Common myeloid progenitor, CD34-positive (primary cell): ENCODE measurements around the gene TNRC6C.

ENCODE experiments used
- CTCF ChIA-PET: fragments of 350-600 bp; sonication (Branson Sonifier 250); formaldehyde crosslinking; loops from one replicate; lab custom pipeline; 2021; ENCODE audit warnings: antibody characterized with exemption; lab: Charles Lee
- POLR2A ChIA-PET: fragments of 350-600 bp; sonication (Branson Sonifier 250); formaldehyde crosslinking; loops from one replicate; lab custom pipeline; 2021; ENCODE audit warnings: antibody characterized with exemption; lab: Charles Lee
- DNase-seq, 3 donors: peaks; one replicate each; pipeline versions ENCODE4 v3.0.0 to v3.0.0-alpha.2; 2013
- H3K27ac ChIP-seq, 2 experiments: 1 replicate in 1 of 2; 2 replicates in 1 of 2; pipeline ENCODE4 v1.7.0; 2013; ENCODE audit warnings: inconsistent platforms in 2 of 2, low read length in 2 of 2, mild to moderate bottlenecking in 2 of 2, low read depth in 1 of 2, moderate library complexity in 1 of 2; ENCODE audit not compliant: severe bottlenecking in 2 of 2, insufficient read depth in 1 of 2, poor library complexity in 1 of 2
- H3K27me3 ChIP-seq, 5 experiments: replicated peaks in 2 of 5; 1 replicate in 3 of 5; 2 replicates in 2 of 5; pipeline versions ENCODE4 v1.6.1 to v1.7.0; 2013; ENCODE audit warnings: low read length in 4 of 5, mild to moderate bottlenecking in 2 of 5, moderate library complexity in 2 of 5, inconsistent platforms in 1 of 5; ENCODE audit not compliant: insufficient read depth in 5 of 5, control insufficient read depth in 4 of 5
- H3K36me3 ChIP-seq, 4 experiments: 1 replicate in 2 of 4; 2 replicates in 2 of 4; pipeline versions ENCODE4 v1.6.1 to v1.7.0; 2013; ENCODE audit warnings: low read length in 3 of 4, control low read depth in 1 of 4, mild to moderate bottlenecking in 1 of 4; ENCODE audit not compliant: control insufficient read depth in 4 of 4, insufficient read depth in 4 of 4
- H3K4me1 ChIP-seq, 4 experiments: 1 replicate in 3 of 4; 2 replicates in 1 of 4; pipeline versions ENCODE4 v1.6.1 to v1.7.1; 2013; ENCODE audit warnings: low read length in 3 of 4, mild to moderate bottlenecking in 3 of 4, control low read depth in 1 of 4, inconsistent platforms in 1 of 4, moderate library complexity in 1 of 4; ENCODE audit not compliant: control insufficient read depth in 4 of 4, insufficient read depth in 4 of 4; ENCODE audit errors: control extremely low read depth in 1 of 4
- H3K4me3 ChIP-seq, 7 experiments: 1 replicate in 4 of 7; 2 replicates in 3 of 7; pipeline versions ENCODE4 v1.5.1 to v1.7.0; 2013; ENCODE audit warnings: mild to moderate bottlenecking in 7 of 7, low read length in 6 of 7, moderate library complexity in 6 of 7, inconsistent platforms in 2 of 7, low read depth in 2 of 7, control low read depth in 1 of 7; ENCODE audit not compliant: insufficient read depth in 4 of 7, control insufficient read depth in 1 of 7; ENCODE audit errors: extremely low read depth in 1 of 7
- H3K9me3 ChIP-seq, 5 experiments: 1 replicate in 4 of 5; 2 replicates in 1 of 5; pipeline versions ENCODE4 v1.6.1 to v1.7.1; 2013; ENCODE audit warnings: low read length in 4 of 5, mild to moderate bottlenecking in 2 of 5, inconsistent platforms in 1 of 5, low read depth in 1 of 5, moderate library complexity in 1 of 5; ENCODE audit not compliant: control insufficient read depth in 4 of 5, insufficient read depth in 2 of 5; ENCODE audit errors: control extremely low read depth in 1 of 5
- WGBS: methylation state at CpG from one replicate; pipeline ENCODE4 v1.1.5; 2013; ENCODE audit not compliant: insufficient coverage; 5-methylcytosine and 5-hydroxymethylcytosine counted together

The TNRC6C gene

GRCh38 chr17:77926981-77927380 lies 31.5 kb upstream of the TNRC6C start:
- H3K27me3 ChIP-seq = peaks cover 0 to 18% (median 11%) of the 10 kb centered on the region in 5 experiments
- no peak for DNase-seq
- 95% methylated on average over 2 of the region's 2 CpGs for WGBS
- no peak overlapping the region for H3K4me3 ChIP-seq
- ChIA-PET POLR2A (no interaction called here), CTCF (interaction anchor here (1.6 kb wide), 1 partner anchor 10 kb away, joined by 4 read pairs; no protein-coding TSS in a partner anchor)
- no peaks in the 10 kb centered on the region for H3K36me3 ChIP-seq
- no peak overlapping the region for H3K27ac ChIP-seq
- H3K4me1 ChIP-seq = peaks cover 0 to 2% (median 0%) of the 10 kb centered on the region in 4 experiments
- no peaks in the 10 kb centered on the region for H3K9me3 ChIP-seq

GRCh38 chr17:77927777-77928518 lies 30.6 kb upstream of the TNRC6C start:
- CTCF ChIA-PET = no interaction called here

GRCh38 chr17:77928519-77929179 lies 29.9 kb upstream of the TNRC6C start:
- Histone ChIP-seq H3K4me3 (no peak overlapping the region), H3K27me3 (peaks cover 0 to 18% (median 11%) of the 10 kb centered on the region in 5 experiments), H3K9me3 (no peaks in the 10 kb centered on the region), H3K27ac (no peak overlapping the region), H3K4me1 (peaks cover 0 to 2% (median 0%) of the 10 kb centered on the region in 4 experiments), H3K36me3 (no peaks in the 10 kb centered on the region)
- CTCF ChIA-PET = no interaction called here
- DNase-seq = no peak
- POLR2A ChIA-PET = no interaction called here
- no CpG with 5 or more reads among the region's 3 CpGs for WGBS

More at GRCh38 chr17:77927777-77928518, 30.6 kb upstream of the TNRC6C start:
- H3K4me1 ChIP-seq = peaks cover 0 to 2% (median 0%) of the 10 kb centered on the region in 4 experiments
- peaks cover 0 to 18% (median 11%) of the 10 kb centered on the region in 5 experiments for H3K27me3 ChIP-seq
- POLR2A ChIA-PET = interaction anchor here (1.0 kb wide), 1 partner anchor 30 kb away, joined by 3 read pairs; the partner anchor contains the start of gene TNRC6C
- no peak overlapping the region for H3K27ac ChIP-seq
- H3K4me3 ChIP-seq = no peak overlapping the region
- 93% methylated on average over 14 of the region's 16 CpGs for WGBS
- H3K36me3 ChIP-seq = no peaks in the 10 kb centered on the region
- H3K9me3 ChIP-seq = no peaks in the 10 kb centered on the region
- DNase-seq = no peak

DNA sequence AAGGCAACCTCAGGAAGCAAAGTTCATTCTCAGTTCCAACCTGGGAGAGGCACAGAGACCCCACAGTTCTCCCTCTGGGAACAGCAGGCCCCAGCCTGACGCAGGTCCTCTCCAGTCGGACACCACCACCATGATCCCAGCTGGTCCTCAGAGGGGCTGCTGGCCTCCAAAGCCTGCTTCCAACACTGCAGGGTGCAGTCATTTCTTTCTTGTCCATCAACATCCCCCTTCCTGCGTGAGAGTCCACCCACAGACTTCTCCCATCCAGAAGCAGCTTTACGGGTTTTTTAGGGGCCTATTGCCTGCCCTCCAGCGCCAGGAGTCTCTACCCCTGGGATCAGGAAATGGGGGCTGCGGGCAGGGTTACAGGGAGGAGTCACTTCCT lies 29.3 kb upstream of the TNRC6C start:
- POLR2A ChIA-PET = no interaction called here
- Histone ChIP-seq H3K36me3 (no peaks in the 10 kb centered on the region), H3K27me3 (peaks cover 0 to 18% (median 8%) of the 10 kb centered on the region in 5 experiments), H3K4me3 (no peak overlapping the region), H3K9me3 (no peaks in the 10 kb centered on the region), H3K27ac (no peak overlapping the region), H3K4me1 (peaks cover 0 to 2% (median 0%) of the 10 kb centered on the region in 4 experiments)
- no peak for DNase-seq
- CTCF ChIA-PET = no interaction called here
- WGBS = 85% methylated on average over 4 of the region's 6 CpGs

- no peak for DNase-seq
- Histone ChIP-seq H3K27me3 (peaks cover 0 to 11% (median under 1%) of the 10 kb centered on the region in 5 experiments), H3K4me1 (peaks cover 0 to 2% (median 0%) of the 10 kb centered on the region in 4 experiments), H3K9me3 (no peaks in the 10 kb centered on the region), H3K4me3 (no peak overlapping the region), H3K27ac (no peak overlapping the region), H3K36me3 (no peaks in the 10 kb centered on the region)
- ChIA-PET POLR2A (no interaction called here), CTCF (no interaction called here)
- WGBS = 98% methylated on average over 13 of the region's 14 CpGs
Observed at GRCh38 chr17:77929871-77930436, 28.5 kb upstream of the TNRC6C start.

DNA sequence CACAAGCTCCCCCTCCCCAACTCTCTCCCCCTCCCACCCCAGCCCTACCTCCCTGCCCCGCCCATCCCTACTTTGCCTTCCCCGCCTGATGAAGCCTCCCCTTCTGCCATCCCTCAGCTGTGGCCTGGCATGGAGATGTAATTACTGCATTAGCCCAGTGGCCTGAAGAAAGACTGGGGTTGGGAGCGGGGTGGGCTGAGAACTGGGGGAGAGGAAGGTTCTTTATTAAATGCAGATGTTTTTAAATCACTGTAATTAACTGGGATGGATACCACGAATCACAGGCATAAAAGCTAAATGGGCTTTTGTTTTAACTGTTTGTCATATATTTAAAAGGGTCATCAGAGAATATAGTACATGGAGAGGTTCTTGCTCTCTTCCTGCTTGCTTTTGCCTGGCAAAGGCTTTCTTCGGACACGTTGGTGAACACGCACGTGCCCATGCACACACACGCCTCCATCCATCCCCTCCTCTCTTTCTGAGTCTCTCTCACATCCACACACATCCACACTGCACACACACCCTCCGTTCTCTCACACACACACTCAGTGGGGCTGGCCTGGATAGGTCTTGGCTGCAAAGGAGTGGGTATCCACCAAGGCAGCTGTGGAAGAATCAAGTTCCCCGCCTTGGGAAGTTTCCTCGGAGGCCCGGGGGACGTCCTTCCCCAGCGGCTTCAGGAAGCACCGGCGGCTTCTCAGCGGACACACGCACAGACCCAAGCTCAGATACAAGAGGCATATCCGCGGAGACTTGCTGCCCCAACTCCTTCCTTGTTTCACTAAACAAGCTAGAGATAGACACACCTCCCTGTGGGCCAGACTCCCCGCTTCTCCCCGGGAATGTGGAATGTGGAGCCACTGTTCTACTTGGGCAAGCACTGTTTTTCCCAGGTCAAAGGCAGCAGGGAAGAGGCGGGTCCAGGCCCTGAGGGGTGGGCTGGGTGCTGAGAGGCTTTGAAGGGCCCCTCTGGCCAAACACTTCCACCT lies 27.4 kb upstream of the TNRC6C start:
- POLR2A ChIA-PET = no interaction called here
- Histone ChIP-seq H3K9me3 (no peaks in the 10 kb centered on the region), H3K36me3 (no peaks in the 10 kb centered on the region), H3K4me3 (no peak overlapping the region), H3K27ac (no peak overlapping the region), H3K27me3 (peaks cover 0 to 6% (median 0%) of the 10 kb centered on the region in 5 experiments), H3K4me1 (peaks cover 0 to 2% (median 0%) of the 10 kb centered on the region in 4 experiments)
- CTCF ChIA-PET = interaction anchor here (0.6 kb wide), 2 partner anchors 25 to 260 kb away, joined by 3 read pairs; no protein-coding TSS in a partner anchor
- 43% methylated on average over 17 of the region's 24 CpGs for WGBS
- DNase-seq = no peak
